Peyer's patch (tissue), 4 donors: ENCODE data around the gene MEPE.

Experiments
- POLR2A ChIP-seq, 2 donors: fragments of 450-650 bp; IDR thresholded peaks; one replicate each; pipeline ENCODE4 v1.5.1; 2017; ENCODE audit warnings: antibody characterized with exemption in 2 of 2, mild to moderate bottlenecking in 2 of 2, moderate library complexity in 2 of 2
- TF ChIP-seq, protein P1 (sequence below), 6 experiments: fragments of 450-650 bp in 4 of 6; fragments of 200-600 bp in 2 of 6; sonication (generic) in 1 of 6; IDR thresholded peaks; one replicate each; pipeline ENCODE4 v1.5.1; 2017 to 2019; ENCODE audit warnings: antibody characterized with exemption in 6 of 6, mild to moderate bottlenecking in 3 of 6, moderate library complexity in 1 of 6

DNA sequence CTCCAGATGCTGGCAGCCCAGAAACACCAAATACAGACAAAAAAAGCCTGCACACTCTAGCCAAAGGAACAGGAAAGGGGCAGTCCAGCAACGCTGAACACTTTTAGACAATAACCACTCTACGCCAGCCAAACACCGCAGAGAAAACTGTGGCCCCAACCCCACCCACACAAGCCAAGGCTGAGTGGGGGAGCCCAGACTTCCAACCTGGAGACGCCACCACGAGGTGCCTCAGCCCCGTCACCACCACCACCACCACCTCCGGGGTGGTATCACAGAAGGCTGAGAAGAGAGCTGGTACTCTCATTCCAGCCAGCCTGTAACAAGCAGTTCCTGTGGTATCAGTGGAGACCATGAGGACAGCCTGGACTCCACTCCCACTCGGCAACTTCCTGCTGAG is 22.8 kb downstream of the MEPE start:
- TF ChIP-seq, protein P1, sequence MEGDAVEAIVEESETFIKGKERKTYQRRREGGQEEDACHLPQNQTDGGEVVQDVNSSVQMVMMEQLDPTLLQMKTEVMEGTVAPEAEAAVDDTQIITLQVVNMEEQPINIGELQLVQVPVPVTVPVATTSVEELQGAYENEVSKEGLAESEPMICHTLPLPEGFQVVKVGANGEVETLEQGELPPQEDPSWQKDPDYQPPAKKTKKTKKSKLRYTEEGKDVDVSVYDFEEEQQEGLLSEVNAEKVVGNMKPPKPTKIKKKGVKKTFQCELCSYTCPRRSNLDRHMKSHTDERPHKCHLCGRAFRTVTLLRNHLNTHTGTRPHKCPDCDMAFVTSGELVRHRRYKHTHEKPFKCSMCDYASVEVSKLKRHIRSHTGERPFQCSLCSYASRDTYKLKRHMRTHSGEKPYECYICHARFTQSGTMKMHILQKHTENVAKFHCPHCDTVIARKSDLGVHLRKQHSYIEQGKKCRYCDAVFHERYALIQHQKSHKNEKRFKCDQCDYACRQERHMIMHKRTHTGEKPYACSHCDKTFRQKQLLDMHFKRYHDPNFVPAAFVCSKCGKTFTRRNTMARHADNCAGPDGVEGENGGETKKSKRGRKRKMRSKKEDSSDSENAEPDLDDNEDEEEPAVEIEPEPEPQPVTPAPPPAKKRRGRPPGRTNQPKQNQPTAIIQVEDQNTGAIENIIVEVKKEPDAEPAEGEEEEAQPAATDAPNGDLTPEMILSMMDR (IDR thresholded peaks at IDR 0.05): no peak
- no peak for TF ChIP-seq POLR2A (IDR thresholded peaks at IDR 0.05)
